Thyroid gland (tissue), 4 donors: Measurements from ENCODE around the gene POLR3B. TPM values are rescaled to one million over a fixed set of nuclear protein-coding genes. Genes with fewer than 3 reads are reported as not detected.

Source experiments
- DNase-seq, 2 donors: peaks; one replicate each; pipeline ENCODE4 v3.0.0-alpha.2; 2019
- H3K27ac ChIP-seq, 3 donors: fragments of 200-600 bp; sonication (generic); 1 replicate in 2 of 3; 2 replicates in 1 of 3; pipeline ENCODE4 v1.5.1; 2016 to 2019; ENCODE audit warnings: mild to moderate bottlenecking in 1 of 3, moderate library complexity in 1 of 3
- H3K27me3 ChIP-seq: fragments of 200-600 bp; sonication (generic); one replicate; pipeline ENCODE4 v1.5.1; 2019
- H3K36me3 ChIP-seq, 2 donors: fragments of 200-600 bp; sonication (generic); one replicate each; pipeline ENCODE4 v1.5.1; 2016 to 2019
- H3K4me1 ChIP-seq, 2 donors: fragments of 200-600 bp; sonication (generic); one replicate each; pipeline ENCODE4 v1.5.1; 2017 to 2019
- H3K4me3 ChIP-seq, 3 donors: fragments of 200-600 bp; sonication (generic); replicated peaks in 1 of 3; 1 replicate in 2 of 3; 2 replicates in 1 of 3; pipeline ENCODE4 v1.5.1; 2016; ENCODE audit warnings: mild to moderate bottlenecking in 1 of 3
- H3K9me3 ChIP-seq: fragments of 200-600 bp; sonication (generic); one replicate; pipeline ENCODE4 v1.5.1; 2017
- CTCF ChIP-seq, 6 experiments: fragments of 200-600 bp in 3 of 6; fragments of 450-650 bp in 3 of 6; sonication (generic) in 3 of 6; IDR thresholded peaks; one replicate each; pipeline ENCODE4 v1.5.1; 2016 to 2019; ENCODE audit warnings: antibody characterized with exemption in 6 of 6, mild to moderate bottlenecking in 2 of 6, inconsistent platforms in 1 of 6, moderate library complexity in 1 of 6
- POLR2A ChIP-seq, 2 donors: fragments of 450-650 bp; IDR thresholded peaks; one replicate each; pipeline ENCODE4 v1.6.1; 2017; ENCODE audit warnings: antibody characterized with exemption in 2 of 2, mild to moderate bottlenecking in 2 of 2, moderate library complexity in 1 of 2
- WGBS, 2 donors: methylation state at CpG; one replicate each; pipeline ENCODE4 v1.1.5; 2017; 5-methylcytosine and 5-hydroxymethylcytosine counted together
- intact Hi-C: fragments of 100-400 bp; cut with DNase I; formaldehyde crosslinking; loops from one replicate; pipeline ENCODE4 v1.15.1; 2023
- total RNA-seq, 4 donors: library from RNA; depleted of rRNA; stranded (reverse); fragments of >200 nt; gene quantifications; one replicate each; pipeline ENCODE4 v1.2.3, GENCODE V29; 2016

Gene POLR3B
- total RNA-seq, 4 donors from 2014 or later = 6.0 to 13.8 (median 12.0) TPM

GRCh38 chr12:106481246-106481645, 123.7 kb downstream of the POLR3B start:
- H3K9me3 ChIP-seq = no peaks in the 10 kb centered on the region
- no peaks in the 10 kb centered on the region for H3K4me1 ChIP-seq
- no peak overlapping the region for H3K27ac ChIP-seq
- H3K4me3 ChIP-seq = no peak overlapping the region
- intact Hi-C loops = no loop called here
- no peak for DNase-seq
- no peaks in the 10 kb centered on the region for H3K36me3 ChIP-seq
- 95 to 96% methylated on average over 6 of the region's 6 CpGs for WGBS, 2 donors
- H3K27me3 ChIP-seq = no peaks in the 10 kb centered on the region
- TF ChIP-seq POLR2A (IDR thresholded peaks at IDR 0.05) (no peak), CTCF (IDR thresholded peaks at IDR 0.05) (no peak)

GRCh38 chr12:106487664-106488063, 130.1 kb downstream of the POLR3B start:
- TF ChIP-seq CTCF (IDR thresholded peaks at IDR 0.05) (no peak), POLR2A (IDR thresholded peaks at IDR 0.05) (no peak)
- no peak overlapping the region for H3K27ac ChIP-seq

GRCh38 chr12:106488884-106489283, 131.3 kb downstream of the POLR3B start:
- H3K27me3 ChIP-seq = no peaks in the 10 kb centered on the region
- no peak overlapping the region for H3K27ac ChIP-seq
- WGBS, 2 donors = 86 to 92% methylated on average over 3 of the region's 3 CpGs
- DNase-seq = no peak
- peaks cover 4 to 6% of the 10 kb centered on the region in 2 donors for H3K4me1 ChIP-seq
- H3K36me3 ChIP-seq = no peaks in the 10 kb centered on the region
- TF ChIP-seq POLR2A (IDR thresholded peaks at IDR 0.05) = no peak
- TF ChIP-seq CTCF (IDR thresholded peaks at IDR 0.05) = no peak
- H3K9me3 ChIP-seq = no peaks in the 10 kb centered on the region
- intact Hi-C loops = no loop called here
- H3K4me3 ChIP-seq = no peak overlapping the region

More at GRCh38 chr12:106487664-106488063, 130.1 kb downstream of the POLR3B start:
- no peak for DNase-seq
- WGBS, 2 donors = 94 to 97% methylated on average over 5 of the region's 5 CpGs
- intact Hi-C loops = no loop called here
- Histone ChIP-seq H3K27me3 (no peaks in the 10 kb centered on the region), H3K4me1 (no peaks in the 10 kb centered on the region), H3K9me3 (no peaks in the 10 kb centered on the region), H3K4me3 (no peak overlapping the region), H3K36me3 (no peaks in the 10 kb centered on the region)

- H3K4me1 ChIP-seq = peaks cover 8 to 11% of the 10 kb centered on the region in 2 donors
- 94 to 96% methylated on average over 5 of the region's 5 CpGs for WGBS, 2 donors
- intact Hi-C loops = no loop called here
- H3K9me3 ChIP-seq = no peaks in the 10 kb centered on the region
- DNase-seq = no peak
- TF ChIP-seq POLR2A (IDR thresholded peaks at IDR 0.05) = no peak
- TF ChIP-seq CTCF (IDR thresholded peaks at IDR 0.05) = no peak
- H3K27ac ChIP-seq = no peak overlapping the region
- H3K36me3 ChIP-seq = no peaks in the 10 kb centered on the region
- H3K27me3 ChIP-seq = no peaks in the 10 kb centered on the region
- no peak overlapping the region for H3K4me3 ChIP-seq
Measured at GRCh38 chr12:106490264-106490663, 132.7 kb downstream of the POLR3B start.

GRCh38 chr12:106492857-106493256, 135.3 kb downstream of the POLR3B start:
- Histone ChIP-seq H3K27ac (no peak overlapping the region), H3K36me3 (no peaks in the 10 kb centered on the region), H3K4me1 (peaks cover 8 to 17% of the 10 kb centered on the region in 2 donors), H3K27me3 (no peaks in the 10 kb centered on the region), H3K4me3 (no peak overlapping the region), H3K9me3 (no peaks in the 10 kb centered on the region)
- intact Hi-C loops = no loop called here
- TF ChIP-seq POLR2A (IDR thresholded peaks at IDR 0.05) = no peak
- TF ChIP-seq CTCF (IDR thresholded peaks at IDR 0.05) = no peak
- WGBS, 2 donors = 94% methylated on average over 2 of the region's 2 CpGs
- no peak for DNase-seq
